Kasumi-1 (cell line): Measurements from ENCODE around the gene COG5.

Source experiments
- DNase-seq, 2 experiments: peaks; one replicate each; lab custom pipeline; 2025; lab: John Stamatoyannopoulos, UW

Gene COG5

GRCh38 chr7:107505997-107506673 is 57.6 kb downstream of the COG5 start:
- DNase-seq = no peak

- DNase-seq = no peak
These were observed 58.4 kb downstream of the COG5 start for GRCh38 chr7:107505362-107505761.

- DNase-seq = no peak
These were observed 60.0 kb downstream of the COG5 start for GRCh38 chr7:107503687-107504086.

GRCh38 chr7:107502797-107503196 is 60.9 kb downstream of the COG5 start:
- no peak for DNase-seq

- DNase-seq = no peak
These were observed 61.6 kb downstream of the COG5 start for GRCh38 chr7:107502154-107502553.

GRCh38 chr7:107501593-107501992 is 62.1 kb downstream of the COG5 start:
- DNase-seq = peak; percentile 62 to 64

- no peak for DNase-seq
These were observed 64.0 kb downstream of the COG5 start for GRCh38 chr7:107499731-107500130.

GRCh38 chr7:107495516-107495915 is 68.2 kb downstream of the COG5 start:
- no peak for DNase-seq

- DNase-seq = no peak
These were observed 68.8 kb downstream of the COG5 start for GRCh38 chr7:107494884-107495283.

- DNase-seq = no peak
These were observed 69.4 kb downstream of the COG5 start for GRCh38 chr7:107494315-107494751.

- DNase-seq = no peak
These were observed 70.8 kb downstream of the COG5 start for GRCh38 chr7:107492875-107493274.

- no peak for DNase-seq
These were observed 77.7 kb downstream of the COG5 start for GRCh38 chr7:107486041-107486440.

- no peak for DNase-seq
These were observed 81.1 kb downstream of the COG5 start for GRCh38 chr7:107482571-107482970.

- no peak for DNase-seq
These were observed 82.8 kb downstream of the COG5 start for GRCh38 chr7:107480932-107481331.

GRCh38 chr7:107479303-107479702 is 84.4 kb downstream of the COG5 start:
- DNase-seq = no peak

GRCh38 chr7:107474104-107474521 is 89.6 kb downstream of the COG5 start:
- no peak for DNase-seq

- no peak for DNase-seq
These were observed 91.6 kb downstream of the COG5 start for GRCh38 chr7:107472116-107472515.

GRCh38 chr7:107471292-107472070 is 92.2 kb downstream of the COG5 start:
- DNase-seq = no peak

GRCh38 chr7:107469929-107470328 is 93.8 kb downstream of the COG5 start, which contains the start of gene GPR22:
Gene GPR22, plus strand, starts transcription at chr7:107470057. Its CDS starts 4,004 bp downstream, at chr7:107474061.
- no peak for DNase-seq

- DNase-seq = no peak
These were observed 94.9 kb downstream of the COG5 start for GRCh38 chr7:107468824-107469223.

- no peak for DNase-seq
These were observed 95.7 kb downstream of the COG5 start for GRCh38 chr7:107467972-107468371.

GRCh38 chr7:107464666-107465226 is 99.0 kb downstream of the COG5 start:
- no peak for DNase-seq
